Activated T-helper 17 cell treated with anti-CD3 and anti-CD28 coated beads, Interleukin-2, amount 50 U/mL, for 72 hours (primary cell): Measurements from ENCODE around the gene METTL21C. TPM values are rescaled to one million over a fixed set of nuclear protein-coding genes. Genes with fewer than 3 reads are reported as not detected.
A peak's percentile ranks its signal among the peaks of the same experiment; 100 is the strongest.

Experiments
- ATAC-seq: fragments of 150-1000 bp; cut with Tn5 transposase; replicated peaks from 2 replicates; pipeline ENCODE4 v1.10.0; 2021; ENCODE audit warnings: mild to moderate bottlenecking, moderate library complexity
- H3K27ac Mint-ChIP-seq: one replicate; pipeline ENCODE4 v1.8.0; 2022; ENCODE audit warnings: mixed read lengths
- H3K27me3 Mint-ChIP-seq: one replicate; pipeline ENCODE4 v1.8.0; 2022; ENCODE audit warnings: mixed read lengths
- H3K36me3 Mint-ChIP-seq: one replicate; pipeline ENCODE4 v1.8.0; 2022; ENCODE audit warnings: low read depth, mild to moderate bottlenecking, mixed read lengths
- H3K4me1 Mint-ChIP-seq: one replicate; pipeline ENCODE4 v1.8.0; 2022; ENCODE audit warnings: mixed read lengths
- H3K4me3 Mint-ChIP-seq: one replicate; pipeline ENCODE4 v1.8.0; 2022; ENCODE audit warnings: mild to moderate bottlenecking, mixed read lengths
- H3K9me3 Mint-ChIP-seq: one replicate; pipeline ENCODE4 v1.8.0; 2022; ENCODE audit warnings: mixed read lengths
- total RNA-seq, 2 donors: library from RNA; stranded (reverse); gene quantifications; one replicate each; pipeline ENCODE4 v1.2.3, GENCODE V29; 2022

Gene METTL21C
- total RNA-seq, 2 donors from 2014 or later, result not detected

DNA sequence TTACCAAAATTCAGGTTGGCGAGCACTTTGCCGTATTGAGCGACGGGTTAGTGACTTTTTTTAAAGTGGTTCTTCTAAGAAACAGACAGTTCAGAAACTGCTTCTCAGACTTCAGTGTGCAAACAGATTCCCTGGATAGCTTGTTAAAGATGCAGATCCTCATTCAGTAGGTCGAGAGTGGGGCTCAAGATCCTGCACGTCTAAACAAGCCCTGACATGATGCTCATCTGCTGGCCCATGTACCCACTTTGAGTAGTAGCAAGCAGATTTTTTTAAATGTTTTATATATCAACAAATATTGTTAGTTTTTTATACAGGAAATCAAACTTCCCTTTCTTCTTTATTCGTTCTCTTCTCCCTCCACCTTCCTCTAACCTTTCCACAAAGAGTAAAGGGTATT lies 7.3 kb downstream of the METTL21C start:
- no peak overlapping the region for H3K4me3 Mint-ChIP-seq

DNA sequence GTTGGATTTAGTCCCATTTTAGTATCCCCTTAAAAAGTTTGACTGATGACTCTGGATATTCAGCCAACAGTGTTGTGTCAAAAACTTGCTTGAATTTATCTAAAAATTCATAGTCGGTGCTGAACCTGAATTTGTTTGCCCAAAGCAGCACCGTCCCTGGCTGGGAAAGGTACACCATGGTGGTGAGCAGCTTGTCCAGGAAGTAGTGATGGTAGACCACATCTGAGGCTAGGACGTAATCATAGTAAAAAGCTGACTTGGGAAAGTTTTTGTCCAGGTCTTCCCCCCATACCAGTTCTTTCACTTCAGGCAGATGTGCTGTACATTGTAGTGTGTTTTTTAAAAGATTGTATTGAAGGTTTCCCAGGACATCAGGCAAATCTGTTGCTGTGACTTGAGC lies 8.8 kb downstream of the METTL21C start:
- peaks cover 11% of the 10 kb centered on the region for H3K4me1 Mint-ChIP-seq
- ATAC-seq, result peak; percentile 46
- no peaks in the 10 kb centered on the region for H3K27me3 Mint-ChIP-seq
- no peaks in the 10 kb centered on the region for H3K36me3 Mint-ChIP-seq
- H3K27ac Mint-ChIP-seq, result no peak overlapping the region
- H3K4me3 Mint-ChIP-seq, result no peak overlapping the region
- H3K9me3 Mint-ChIP-seq, result no peaks in the 10 kb centered on the region

More for the DNA sequence above, 7.3 kb downstream of the METTL21C start:
- no peaks in the 10 kb centered on the region for H3K36me3 Mint-ChIP-seq
- H3K9me3 Mint-ChIP-seq, result no peaks in the 10 kb centered on the region
- peaks cover 5% of the 10 kb centered on the region for H3K27me3 Mint-ChIP-seq
- no peak for ATAC-seq
- no peak overlapping the region for H3K27ac Mint-ChIP-seq
- H3K4me1 Mint-ChIP-seq, result peaks cover 7% of the 10 kb centered on the region

DNA sequence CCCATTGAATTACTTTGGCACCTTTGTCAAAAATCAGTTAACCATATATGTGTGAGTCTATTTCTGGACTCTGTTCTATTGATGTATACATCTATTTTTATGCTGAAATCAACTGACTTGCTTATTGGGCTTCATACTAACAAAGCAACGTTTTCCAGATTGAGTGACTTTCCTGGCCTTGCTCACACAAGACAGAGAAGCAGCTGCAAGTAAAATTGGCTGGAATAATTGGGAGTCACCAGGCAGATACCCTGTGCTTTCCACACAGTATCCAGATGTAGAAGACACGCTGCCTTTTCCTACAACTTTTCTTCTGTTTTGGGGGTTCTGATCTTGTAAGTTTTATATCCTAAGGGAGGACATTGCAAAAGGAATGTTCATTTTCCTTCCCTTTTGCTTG lies 11.2 kb downstream of the METTL21C start:
- no peaks in the 10 kb centered on the region for H3K9me3 Mint-ChIP-seq
- peaks cover 16% of the 10 kb centered on the region for H3K4me1 Mint-ChIP-seq
- H3K27me3 Mint-ChIP-seq, result no peaks in the 10 kb centered on the region
- H3K36me3 Mint-ChIP-seq, result peaks cover 13% of the 10 kb centered on the region
- no peak for ATAC-seq
- no peak overlapping the region for H3K4me3 Mint-ChIP-seq
- H3K27ac Mint-ChIP-seq, result peak overlapping the region; percentile 49

DNA sequence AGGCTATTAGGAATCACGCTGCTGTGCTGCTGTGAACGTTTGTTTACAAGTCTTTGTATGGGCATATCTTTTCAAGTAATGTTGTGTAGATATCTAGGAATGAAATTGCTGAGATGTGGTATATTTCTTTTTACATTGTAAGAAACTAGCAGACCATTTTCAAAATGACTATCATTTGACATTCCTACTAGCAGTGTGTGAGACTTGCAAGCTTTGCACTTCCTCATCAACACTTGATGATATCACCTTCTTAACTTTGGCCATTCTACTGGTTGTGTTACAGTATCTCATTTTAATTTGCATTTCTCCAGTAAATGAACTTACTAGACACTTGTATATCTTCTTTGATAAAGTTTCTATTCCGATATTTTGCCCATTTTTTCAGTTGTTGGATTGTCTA lies 12.1 kb downstream of the METTL21C start:
- peak; percentile 59 for ATAC-seq
- Mint-ChIP-seq H3K9me3 (no peaks in the 10 kb centered on the region), H3K4me1 (peaks cover 16% of the 10 kb centered on the region), H3K27ac (peak overlapping the region; percentile 49), H3K4me3 (peak overlapping the region; percentile 34), H3K36me3 (peaks cover 22% of the 10 kb centered on the region), H3K27me3 (no peaks in the 10 kb centered on the region)

DNA sequence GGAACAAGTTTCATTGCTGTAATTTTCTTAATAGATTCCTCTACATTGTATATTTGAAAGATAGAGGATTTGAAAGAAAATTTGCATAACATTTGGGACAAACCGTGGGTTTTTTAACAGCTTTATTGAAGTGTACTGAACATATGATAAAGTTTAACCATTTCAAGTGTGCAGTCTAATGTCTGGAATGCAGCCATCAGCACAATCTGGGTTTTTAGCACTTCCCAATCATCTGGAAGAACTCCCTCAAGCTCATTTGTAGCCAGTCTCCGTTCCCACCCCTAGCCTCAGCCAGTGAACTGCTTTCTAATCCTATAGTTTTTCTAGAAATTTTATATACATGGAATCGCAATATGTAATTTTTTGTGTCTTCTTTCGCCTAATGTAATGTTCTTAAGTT lies 12.6 kb downstream of the METTL21C start:
- Mint-ChIP-seq H3K4me3 (peak overlapping the region; percentile 34), H3K36me3 (peaks cover 28% of the 10 kb centered on the region), H3K9me3 (no peaks in the 10 kb centered on the region), H3K4me1 (peaks cover 16% of the 10 kb centered on the region), H3K27me3 (no peaks in the 10 kb centered on the region), H3K27ac (peak overlapping the region; percentile 49)
- ATAC-seq, result no peak

DNA sequence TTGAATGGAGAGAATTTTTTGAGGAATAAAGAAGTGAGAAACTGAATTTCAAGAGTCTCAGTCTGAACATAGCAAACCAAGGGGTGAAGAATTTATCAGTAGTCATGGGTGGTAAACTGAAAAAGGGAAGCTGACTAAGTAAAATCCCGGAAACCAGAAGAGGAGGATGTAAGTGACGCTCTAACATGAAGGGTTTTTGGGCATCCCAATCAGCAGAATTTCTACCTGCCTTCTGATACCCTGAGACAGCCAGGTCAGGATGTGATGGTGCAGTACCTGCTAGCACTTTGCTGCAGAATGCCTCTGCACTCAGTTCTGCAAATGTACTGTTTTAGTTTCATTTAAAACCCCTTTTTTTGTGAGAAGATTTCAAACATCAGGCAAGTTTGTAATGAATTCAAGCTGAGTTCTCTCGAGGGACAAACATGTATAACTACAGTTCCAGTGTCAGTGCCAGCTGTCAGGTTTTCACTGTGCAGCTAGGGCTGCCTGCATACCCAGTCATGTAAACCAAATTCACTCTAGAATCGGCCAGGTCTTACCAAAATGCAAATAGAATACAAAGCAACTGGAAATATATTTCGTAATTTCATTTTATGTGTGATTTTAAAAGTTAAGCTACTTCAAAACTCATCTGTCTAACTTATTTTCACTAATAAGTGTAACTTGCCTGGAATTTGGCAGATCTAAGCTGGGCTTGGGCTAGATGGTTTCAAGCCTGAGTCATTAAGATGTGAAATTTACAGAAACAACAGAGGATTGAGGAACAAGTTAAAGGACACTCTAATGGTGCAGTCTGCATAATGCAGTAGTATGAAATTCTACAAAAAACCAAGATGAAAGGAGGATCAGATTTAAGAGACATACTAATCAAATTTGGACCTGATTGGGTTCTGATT lies 13.8 kb downstream of the METTL21C start:
- peak overlapping the region; percentile 52 for H3K27ac Mint-ChIP-seq
- peak overlapping the region; percentile 21 for H3K4me3 Mint-ChIP-seq
- H3K36me3 Mint-ChIP-seq, result peaks cover 39% of the 10 kb centered on the region
- peak; percentile 76 for ATAC-seq
- H3K9me3 Mint-ChIP-seq, result no peaks in the 10 kb centered on the region
- H3K27me3 Mint-ChIP-seq, result no peaks in the 10 kb centered on the region
- H3K4me1 Mint-ChIP-seq, result peaks cover 16% of the 10 kb centered on the region

DNA sequence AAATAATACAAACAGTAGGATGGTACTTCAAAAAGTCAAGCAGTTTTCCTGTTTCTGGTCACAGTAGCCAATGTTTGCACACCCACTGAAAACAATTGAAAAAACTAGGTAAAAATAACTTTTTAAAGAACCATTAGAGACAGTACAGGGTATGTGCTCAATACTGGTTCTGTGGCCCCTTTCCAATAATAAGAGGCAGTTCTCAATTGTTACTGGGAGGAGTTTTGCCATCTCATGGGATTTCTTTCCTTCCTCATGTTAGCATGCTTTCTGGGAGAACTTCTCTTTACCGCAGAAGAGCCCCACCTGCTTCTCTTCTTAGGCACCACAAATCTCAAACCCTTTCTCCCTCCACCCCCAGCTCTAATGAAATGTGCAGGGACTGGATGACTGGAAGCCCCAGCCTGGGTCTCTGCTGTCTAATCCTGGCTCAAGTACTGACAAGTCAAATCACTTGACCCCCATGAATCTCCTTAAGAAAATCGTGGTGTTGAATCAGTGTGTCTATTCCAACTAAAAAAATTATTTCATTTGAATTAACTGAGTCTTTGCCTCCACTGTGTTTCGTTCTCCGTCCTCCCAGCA lies 14.6 kb downstream of the METTL21C start:
- H3K9me3 Mint-ChIP-seq, result no peaks in the 10 kb centered on the region
- peaks cover 16% of the 10 kb centered on the region for H3K4me1 Mint-ChIP-seq
- H3K27ac Mint-ChIP-seq, result peak overlapping the region; percentile 52
- H3K27me3 Mint-ChIP-seq, result no peaks in the 10 kb centered on the region
- no peak for ATAC-seq
- H3K4me3 Mint-ChIP-seq, result no peak overlapping the region
- H3K36me3 Mint-ChIP-seq, result peaks cover 48% of the 10 kb centered on the region

DNA sequence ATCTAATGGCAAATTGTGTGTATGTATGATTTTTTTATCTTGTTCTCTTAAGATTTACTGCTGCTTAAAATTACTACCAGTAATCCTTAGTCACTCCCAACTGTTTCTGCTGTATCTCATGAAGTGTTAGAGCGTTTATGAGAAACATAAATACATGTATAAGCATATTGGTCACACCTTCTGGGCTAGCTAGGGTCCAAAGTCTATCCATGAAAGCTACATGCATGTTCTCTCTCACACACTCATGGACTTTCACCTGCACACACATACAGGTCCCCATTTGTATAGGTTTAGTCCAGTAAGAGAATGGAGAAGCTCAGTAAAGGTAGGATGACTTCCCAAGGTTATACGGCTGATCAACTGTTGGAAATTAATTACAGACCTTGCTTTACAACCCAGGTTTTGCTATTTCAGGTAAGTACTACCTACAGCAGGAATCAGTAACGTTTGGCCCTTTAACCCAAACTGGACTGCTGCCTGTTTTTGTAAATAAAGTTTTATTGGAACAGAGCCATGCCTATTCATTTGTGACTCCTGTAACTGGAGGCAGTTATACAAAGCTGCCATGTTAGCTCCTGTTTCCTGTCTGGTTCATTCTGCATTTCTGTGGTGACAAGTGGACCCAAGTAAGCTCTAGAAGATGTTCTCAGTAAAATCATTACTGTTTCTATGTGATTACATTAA lies 15.3 kb downstream of the METTL21C start:
- no peaks in the 10 kb centered on the region for H3K27me3 Mint-ChIP-seq
- peaks cover 16% of the 10 kb centered on the region for H3K4me1 Mint-ChIP-seq
- H3K9me3 Mint-ChIP-seq, result no peaks in the 10 kb centered on the region
- peaks cover 54% of the 10 kb centered on the region for H3K36me3 Mint-ChIP-seq
- peak overlapping the region; percentile 52 for H3K27ac Mint-ChIP-seq
- ATAC-seq, result no peak
- H3K4me3 Mint-ChIP-seq, result no peak overlapping the region

DNA sequence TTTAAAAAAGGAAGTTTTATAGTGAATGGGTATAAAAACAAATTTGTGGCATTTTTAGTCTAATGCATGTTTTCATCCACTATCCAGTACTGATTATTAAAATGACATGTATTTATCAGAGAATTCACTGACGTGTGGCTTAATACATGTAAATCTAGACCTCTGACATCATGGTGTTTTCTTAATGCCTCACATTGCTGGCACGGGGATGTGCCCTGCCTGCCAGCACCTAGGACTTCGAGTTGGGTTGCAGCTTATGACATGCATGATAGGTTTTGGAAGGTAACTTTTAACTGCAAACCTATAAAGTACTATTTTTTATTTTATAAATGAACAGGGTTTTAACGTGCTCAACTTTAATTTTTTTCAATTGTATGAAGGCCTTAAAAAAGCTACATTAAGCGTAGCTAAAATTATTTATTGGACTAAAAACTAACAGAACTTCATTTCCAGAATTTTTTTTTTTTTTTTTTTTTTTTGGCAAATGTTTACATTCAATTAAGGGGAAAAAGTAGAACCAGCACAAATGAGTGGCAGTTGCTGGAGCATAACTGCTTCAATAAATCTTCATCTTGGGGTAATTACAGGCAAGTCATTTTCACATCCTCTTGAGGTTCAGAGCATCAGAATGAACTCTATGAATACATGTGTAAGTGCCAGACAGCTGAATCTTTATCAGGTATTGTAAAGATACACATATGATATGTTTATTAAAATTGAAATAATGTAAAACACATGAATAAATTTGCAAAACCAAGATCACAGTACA lies 16.3 kb downstream of the METTL21C start:
- Mint-ChIP-seq H3K4me3 (no peak overlapping the region), H3K9me3 (no peaks in the 10 kb centered on the region), H3K36me3 (peaks cover 65% of the 10 kb centered on the region), H3K27ac (no peak overlapping the region), H3K27me3 (no peaks in the 10 kb centered on the region), H3K4me1 (peaks cover 16% of the 10 kb centered on the region)
- no peak for ATAC-seq

DNA sequence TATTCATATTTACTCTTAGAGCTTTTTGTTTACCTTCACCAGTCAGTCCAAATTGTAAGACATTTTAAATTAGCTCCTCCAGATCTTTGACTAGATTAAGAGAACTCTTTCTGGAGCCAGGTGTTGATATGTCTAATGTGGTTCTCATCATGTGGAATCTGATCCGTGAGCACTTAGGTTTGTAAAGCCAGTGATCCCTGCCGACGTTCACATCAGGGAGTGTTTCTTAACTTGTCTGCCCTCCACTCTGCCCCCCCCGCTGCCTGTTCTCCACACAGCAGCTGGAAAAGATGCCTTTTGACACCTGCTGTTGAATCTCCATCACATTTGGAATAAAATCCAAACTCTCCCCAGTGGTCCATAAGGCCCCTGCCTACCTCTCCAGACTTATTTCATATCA lies 17.7 kb downstream of the METTL21C start:
- no peak for ATAC-seq
- Mint-ChIP-seq H3K27me3 (no peaks in the 10 kb centered on the region), H3K4me3 (no peak overlapping the region), H3K36me3 (peaks cover 79% of the 10 kb centered on the region), H3K9me3 (no peaks in the 10 kb centered on the region), H3K4me1 (peaks cover 8% of the 10 kb centered on the region), H3K27ac (peak overlapping the region; percentile 40)

DNA sequence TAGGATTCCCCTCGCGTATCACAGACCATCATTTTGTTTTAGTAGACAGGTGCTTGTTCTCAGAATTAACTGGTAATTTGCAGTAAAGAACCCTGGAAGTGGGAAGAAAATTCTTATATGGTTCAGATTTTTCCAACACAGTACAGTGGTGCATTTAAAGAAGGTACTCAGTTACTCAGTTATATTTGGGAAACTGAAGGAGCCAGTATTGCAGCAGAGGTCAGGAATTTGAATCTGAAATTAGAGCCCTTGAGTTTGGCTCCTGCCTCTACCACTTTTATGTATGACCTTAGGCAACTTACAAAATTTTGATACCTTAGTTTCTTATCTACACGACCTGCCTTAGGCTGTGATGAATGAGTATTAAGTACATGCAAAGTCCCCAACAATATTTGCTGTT lies 19.7 kb downstream of the METTL21C start:
- no peak overlapping the region for H3K4me3 Mint-ChIP-seq

DNA sequence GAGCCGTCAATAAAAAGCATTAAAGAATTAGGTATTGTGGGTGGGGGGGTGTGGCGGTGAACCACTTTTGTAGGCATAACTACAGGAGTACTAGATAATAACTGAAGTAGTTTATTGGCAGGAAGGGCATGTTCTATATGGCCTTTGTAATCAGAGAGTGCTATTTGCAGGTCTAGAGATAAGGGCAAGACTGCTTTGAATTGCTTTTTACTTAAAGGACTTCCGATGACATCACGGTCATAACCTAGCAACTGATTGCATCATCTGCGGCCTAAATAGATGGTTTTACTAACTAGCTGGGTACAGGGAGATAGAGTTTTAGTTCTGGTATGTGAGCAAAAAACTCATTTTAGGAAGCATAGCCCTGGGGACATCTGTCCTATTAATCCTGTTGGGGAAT lies 24.7 kb downstream of the METTL21C start:
- no peaks in the 10 kb centered on the region for H3K4me1 Mint-ChIP-seq
- no peaks in the 10 kb centered on the region for H3K9me3 Mint-ChIP-seq
- no peak overlapping the region for H3K4me3 Mint-ChIP-seq
- H3K27me3 Mint-ChIP-seq, result no peaks in the 10 kb centered on the region
- peaks cover 96% of the 10 kb centered on the region for H3K36me3 Mint-ChIP-seq
- no peak for ATAC-seq
- H3K27ac Mint-ChIP-seq, result peak overlapping the region; percentile 20

More for the DNA sequence above, 19.7 kb downstream of the METTL21C start:
- peaks cover 95% of the 10 kb centered on the region for H3K36me3 Mint-ChIP-seq
- no peak overlapping the region for H3K27ac Mint-ChIP-seq
- H3K9me3 Mint-ChIP-seq, result no peaks in the 10 kb centered on the region
- no peaks in the 10 kb centered on the region for H3K27me3 Mint-ChIP-seq
- H3K4me1 Mint-ChIP-seq, result no peaks in the 10 kb centered on the region
- no peak for ATAC-seq

DNA sequence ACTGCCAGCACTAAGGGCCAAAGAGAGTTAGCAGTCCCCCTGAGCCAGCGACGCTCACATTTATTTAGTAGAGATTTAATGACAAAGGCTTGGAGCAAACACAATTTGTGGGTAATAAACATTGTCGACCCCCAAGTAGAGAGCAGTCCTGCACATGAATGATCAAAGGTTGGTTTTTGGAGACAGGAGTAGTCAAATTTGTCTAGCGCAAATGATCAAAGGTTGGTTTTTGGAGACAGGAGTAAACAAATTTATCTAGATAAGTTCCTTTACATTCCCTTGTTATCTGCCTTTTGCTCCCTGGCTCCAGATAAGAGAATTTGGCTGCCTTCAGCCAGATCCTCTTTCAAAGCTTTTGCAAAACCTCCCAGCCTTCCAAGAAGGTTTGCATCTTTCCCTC lies 26.9 kb downstream of the METTL21C start:
- Mint-ChIP-seq H3K36me3 (peaks cover 94% of the 10 kb centered on the region), H3K4me3 (no peak overlapping the region), H3K9me3 (no peaks in the 10 kb centered on the region), H3K27me3 (no peaks in the 10 kb centered on the region), H3K27ac (no peak overlapping the region), H3K4me1 (no peaks in the 10 kb centered on the region)
- no peak for ATAC-seq

DNA sequence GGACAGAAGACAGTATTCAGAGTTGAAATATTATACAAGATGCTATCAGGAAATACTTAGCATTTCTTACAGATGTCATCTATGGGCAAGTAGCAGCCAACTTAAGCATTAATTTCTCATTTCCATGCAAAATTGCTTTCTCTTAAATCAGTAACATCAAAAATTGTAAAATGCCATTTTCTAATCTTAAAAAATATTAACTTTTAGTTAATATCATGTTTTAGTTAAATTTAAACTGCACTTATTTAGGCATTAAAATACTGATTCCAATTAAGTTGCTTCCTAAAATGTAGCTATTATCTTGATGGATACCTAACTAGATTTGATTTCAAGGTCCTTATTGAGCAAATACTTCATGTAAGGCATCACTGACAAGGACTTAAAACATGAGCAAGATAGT lies 27.8 kb downstream of the METTL21C start:
- peaks cover 94% of the 10 kb centered on the region for H3K36me3 Mint-ChIP-seq
- no peak for ATAC-seq
- no peaks in the 10 kb centered on the region for H3K4me1 Mint-ChIP-seq
- H3K27ac Mint-ChIP-seq, result no peak overlapping the region
- H3K27me3 Mint-ChIP-seq, result no peaks in the 10 kb centered on the region
- no peak overlapping the region for H3K4me3 Mint-ChIP-seq
- no peaks in the 10 kb centered on the region for H3K9me3 Mint-ChIP-seq
